Smooth muscle cell (in vitro differentiated cells): ENCODE data around the gene PCLO. TPM values are rescaled to one million over a fixed set of nuclear protein-coding genes. Genes with fewer than 3 reads are reported as not detected.
A peak's percentile ranks its signal among the peaks of the same experiment; 100 is the strongest.

ENCODE experiments used
- DNase-seq: peaks from one replicate; lab custom pipeline; 2025; ENCODE audit not compliant: unreplicated experiment; lab: John Stamatoyannopoulos, UW
- H2AFZ ChIP-seq: fragments of 200-600 bp; sonication (generic); 2 replicates; pipeline ENCODE4 v1.6.0; 2016; ENCODE audit warnings: antibody characterized with exemption, low read depth, mild to moderate bottlenecking
- H3F3A ChIP-seq: fragments of 200-600 bp; sonication (generic); 2 replicates; pipeline ENCODE4 v1.6.0; 2017; ENCODE audit warnings: antibody characterized with exemption, low read depth
- H3K27ac ChIP-seq: fragments of 200-600 bp; sonication (generic); 2 replicates; pipeline ENCODE4 v1.5.1; 2016; ENCODE audit warnings: low read depth, mild to moderate bottlenecking
- H3K27me3 ChIP-seq: fragments of 200-600 bp; sonication (generic); 2 replicates; pipeline ENCODE4 v1.6.1; 2016; ENCODE audit warnings: low read depth, mild to moderate bottlenecking
- H3K36me3 ChIP-seq: fragments of 200-600 bp; sonication (generic); 2 replicates; pipeline ENCODE4 v1.5.1; 2016; ENCODE audit warnings: low read depth
- H3K4me1 ChIP-seq: fragments of 200-600 bp; sonication (generic); 2 replicates; pipeline ENCODE4 v1.5.1; 2016; ENCODE audit warnings: low read depth
- H3K4me2 ChIP-seq: fragments of 200-600 bp; sonication (generic); 2 replicates; pipeline ENCODE4 v1.6.0; 2016; ENCODE audit warnings: mild to moderate bottlenecking
- H3K4me3 ChIP-seq: fragments of 200-600 bp; sonication (generic); 2 replicates; pipeline ENCODE4 v1.5.1; 2016; ENCODE audit warnings: mild to moderate bottlenecking
- H3K79me2 ChIP-seq: fragments of 200-600 bp; sonication (generic); 2 replicates; pipeline ENCODE4 v1.6.0; 2016; ENCODE audit warnings: low read depth, mild to moderate bottlenecking
- H3K9ac ChIP-seq: fragments of 200-600 bp; sonication (generic); 2 replicates; pipeline ENCODE4 v1.6.0; 2016; ENCODE audit warnings: low read depth
- H3K9me3 ChIP-seq: fragments of 200-600 bp; sonication (generic); replicated peaks from 2 replicates; pipeline ENCODE4 v1.5.1; 2016; ENCODE audit warnings: low read depth
- H4K20me1 ChIP-seq: fragments of 200-600 bp; sonication (generic); 2 replicates; pipeline ENCODE4 v1.6.0; 2016; ENCODE audit warnings: low read depth
- CTCF ChIP-seq: fragments of 200-600 bp; sonication (generic); IDR thresholded peaks from 2 replicates; pipeline ENCODE4 v1.5.1; 2017; ENCODE audit warnings: borderline replicate concordance, mild to moderate bottlenecking, antibody characterized with exemption; ENCODE audit not compliant: insufficient read depth, poor library complexity, severe bottlenecking
- WGBS: methylation state at CpG from one replicate; pipeline ENCODE4 v1.1.7; 2016; ENCODE audit warnings: low lambda C conversion rate; 5-methylcytosine and 5-hydroxymethylcytosine counted together
- polyA plus RNA-seq: library from polyadenylated mRNA; unstranded; fragments of >200 nt; fragmentation: Nextera tagmentation; extraction: Ambion mirVana; gene quantifications from 2 replicates; pipeline ENCODE4 v1.2.1, GENCODE V29; 2016
- total RNA-seq: library from RNA; depleted of rRNA; stranded (reverse); fragments of >200 nt; gene quantifications from 2 replicates; pipeline ENCODE4 v1.2.3, GENCODE V29; 2014

The PCLO gene
- total and polyA plus RNA-seq, 2 experiments from 2014 or later: 0.42 to 1.9 TPM

GRCh38 chr7:82859106-82859850, 303.4 kb downstream of the PCLO start:
- 74% methylated on average over 1 of the region's 1 CpG for WGBS
- no peaks in the 10 kb centered on the region for H3K36me3 ChIP-seq
- no peak for DNase-seq
- no peaks in the 10 kb centered on the region for H4K20me1 ChIP-seq
- no peak overlapping the region for H2AFZ ChIP-seq
- TF ChIP-seq CTCF: no peak
- H3K27ac ChIP-seq: peak overlapping the region; percentile 16
- no peaks in the 10 kb centered on the region for H3K79me2 ChIP-seq
- no peak overlapping the region for H3K4me2 ChIP-seq
- no peaks in the 10 kb centered on the region for H3F3A ChIP-seq
- no peak overlapping the region for H3K4me3 ChIP-seq
- H3K4me1 ChIP-seq: no peaks in the 10 kb centered on the region
- H3K27me3 ChIP-seq: no peaks in the 10 kb centered on the region
- H3K9ac ChIP-seq: no peak overlapping the region
- H3K9me3 ChIP-seq: no peaks in the 10 kb centered on the region

- Histone ChIP-seq H3K27ac (no peak overlapping the region), H4K20me1 (no peaks in the 10 kb centered on the region), H2AFZ (no peak overlapping the region), H3K4me1 (no peaks in the 10 kb centered on the region), H3F3A (no peaks in the 10 kb centered on the region), H3K79me2 (no peaks in the 10 kb centered on the region), H3K4me3 (no peak overlapping the region), H3K36me3 (no peaks in the 10 kb centered on the region), H3K9ac (no peak overlapping the region), H3K9me3 (no peaks in the 10 kb centered on the region), H3K4me2 (no peak overlapping the region), H3K27me3 (no peaks in the 10 kb centered on the region)
- DNase-seq: no peak
- no peak for TF ChIP-seq CTCF
- WGBS: 97% methylated on average over 4 of the region's 4 CpGs
These were observed 311.6 kb downstream of the PCLO start for GRCh38 chr7:82851121-82851520.

- 97% methylated on average over 1 of the region's 1 CpG for WGBS
- Histone ChIP-seq H3K27ac (no peak overlapping the region), H3K4me1 (peaks cover 14% of the 10 kb centered on the region), H3F3A (no peaks in the 10 kb centered on the region), H3K79me2 (no peaks in the 10 kb centered on the region), H3K27me3 (no peaks in the 10 kb centered on the region), H3K36me3 (no peaks in the 10 kb centered on the region), H3K4me3 (no peak overlapping the region), H4K20me1 (no peaks in the 10 kb centered on the region), H3K9me3 (no peaks in the 10 kb centered on the region), H2AFZ (no peak overlapping the region), H3K4me2 (no peak overlapping the region), H3K9ac (no peak overlapping the region)
- DNase-seq: no peak
- TF ChIP-seq CTCF: no peak
These were observed 320.9 kb downstream of the PCLO start for GRCh38 chr7:82841828-82842227.

- 42% methylated on average over 3 of the region's 3 CpGs for WGBS
- no peak overlapping the region for H3K4me3 ChIP-seq
- no peaks in the 10 kb centered on the region for H3K36me3 ChIP-seq
- H3K4me2 ChIP-seq: no peak overlapping the region
- H3F3A ChIP-seq: no peaks in the 10 kb centered on the region
- no peaks in the 10 kb centered on the region for H4K20me1 ChIP-seq
- no peak overlapping the region for H3K27ac ChIP-seq
- H3K79me2 ChIP-seq: no peaks in the 10 kb centered on the region
- H3K27me3 ChIP-seq: no peaks in the 10 kb centered on the region
- H3K4me1 ChIP-seq: peaks cover 14% of the 10 kb centered on the region
- H3K9ac ChIP-seq: no peak overlapping the region
- peak overlapping the region; percentile 81 for H2AFZ ChIP-seq
- H3K9me3 ChIP-seq: no peaks in the 10 kb centered on the region
- no peak for DNase-seq
- TF ChIP-seq CTCF: no peak
These were observed 322.6 kb downstream of the PCLO start for GRCh38 chr7:82840061-82840460.
